ENCODE results near the gene PHYHIPL.

DNA sequence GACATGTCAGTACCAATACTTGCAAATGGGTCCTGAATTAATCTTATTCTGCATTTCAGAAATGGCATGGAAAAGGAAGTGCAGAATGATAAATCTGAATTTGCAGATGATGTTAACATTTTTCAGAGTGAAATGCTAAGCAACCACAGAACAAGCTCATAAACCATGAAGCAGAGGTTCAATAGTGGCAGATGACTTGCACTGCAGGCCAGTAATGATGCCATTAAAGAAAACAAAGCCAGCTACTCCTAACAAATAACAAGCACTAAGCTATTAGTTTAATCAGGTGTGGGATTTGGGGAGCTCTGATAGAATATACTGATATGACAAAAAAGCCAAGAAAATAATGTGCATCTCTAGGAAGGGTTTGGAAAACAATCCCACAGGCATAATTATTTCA lies 100.5 kb downstream of the PHYHIPL start:
- TF ChIP-seq POLR2AphosphoS5 (IDR thresholded peaks at IDR 0.05) (no peak), POLR2A (IDR thresholded peaks at IDR 0.05) (no peak), EP300 (IDR thresholded peaks at IDR 0.05) (no peak)
- TF ChIP-seq, protein P1, sequence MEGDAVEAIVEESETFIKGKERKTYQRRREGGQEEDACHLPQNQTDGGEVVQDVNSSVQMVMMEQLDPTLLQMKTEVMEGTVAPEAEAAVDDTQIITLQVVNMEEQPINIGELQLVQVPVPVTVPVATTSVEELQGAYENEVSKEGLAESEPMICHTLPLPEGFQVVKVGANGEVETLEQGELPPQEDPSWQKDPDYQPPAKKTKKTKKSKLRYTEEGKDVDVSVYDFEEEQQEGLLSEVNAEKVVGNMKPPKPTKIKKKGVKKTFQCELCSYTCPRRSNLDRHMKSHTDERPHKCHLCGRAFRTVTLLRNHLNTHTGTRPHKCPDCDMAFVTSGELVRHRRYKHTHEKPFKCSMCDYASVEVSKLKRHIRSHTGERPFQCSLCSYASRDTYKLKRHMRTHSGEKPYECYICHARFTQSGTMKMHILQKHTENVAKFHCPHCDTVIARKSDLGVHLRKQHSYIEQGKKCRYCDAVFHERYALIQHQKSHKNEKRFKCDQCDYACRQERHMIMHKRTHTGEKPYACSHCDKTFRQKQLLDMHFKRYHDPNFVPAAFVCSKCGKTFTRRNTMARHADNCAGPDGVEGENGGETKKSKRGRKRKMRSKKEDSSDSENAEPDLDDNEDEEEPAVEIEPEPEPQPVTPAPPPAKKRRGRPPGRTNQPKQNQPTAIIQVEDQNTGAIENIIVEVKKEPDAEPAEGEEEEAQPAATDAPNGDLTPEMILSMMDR (IDR thresholded peaks at IDR 0.05), result no peak

Data from stomach (tissue), 4 donors.